NCI-H146 treated with DMSO at 0.1 percent for 48 hours (cell line): Measurements from ENCODE around the gene THSD4.
"Not testable (repeated sequence)": the region's sequence is repeated elsewhere in the genome, so short reads cannot be mapped to it uniquely, and the experiment has no call there.

Experiments used
- DNase-seq: peaks from one replicate; lab custom pipeline; 2025; ENCODE audit not compliant: unreplicated experiment; lab: John Stamatoyannopoulos, UW

Gene THSD4

DNA sequence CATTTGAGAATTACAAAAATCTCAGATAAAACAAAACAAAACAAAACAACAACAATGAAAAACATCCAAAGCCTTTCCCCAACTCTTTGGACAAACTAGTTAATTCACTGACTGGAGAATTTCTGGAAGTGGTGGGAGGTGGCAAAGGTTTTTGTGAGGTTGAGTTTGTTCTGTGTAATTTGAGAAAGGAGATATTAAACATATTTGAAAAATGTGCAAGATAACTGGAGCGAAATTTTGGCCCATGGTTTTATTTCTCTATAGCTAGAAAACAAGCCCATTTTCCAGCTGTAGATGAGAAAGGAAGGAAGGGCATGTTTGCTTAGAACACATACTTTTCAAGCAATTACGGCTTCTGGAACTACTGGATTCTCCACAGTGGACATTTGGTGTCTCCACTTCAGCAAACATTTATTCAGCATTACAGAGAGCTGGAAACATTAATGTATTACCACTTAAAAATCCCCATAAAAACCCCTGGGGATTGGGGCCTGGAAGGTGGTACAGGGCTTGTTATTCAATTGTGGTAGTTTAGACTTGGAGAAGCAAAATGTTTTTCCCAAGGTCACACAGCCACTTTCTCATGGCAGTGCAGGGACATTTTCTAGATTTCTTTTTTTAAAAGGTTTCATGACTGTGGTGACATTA is 135.8 kb downstream of the THSD4 start:
- DNase-seq = no peak

DNA sequence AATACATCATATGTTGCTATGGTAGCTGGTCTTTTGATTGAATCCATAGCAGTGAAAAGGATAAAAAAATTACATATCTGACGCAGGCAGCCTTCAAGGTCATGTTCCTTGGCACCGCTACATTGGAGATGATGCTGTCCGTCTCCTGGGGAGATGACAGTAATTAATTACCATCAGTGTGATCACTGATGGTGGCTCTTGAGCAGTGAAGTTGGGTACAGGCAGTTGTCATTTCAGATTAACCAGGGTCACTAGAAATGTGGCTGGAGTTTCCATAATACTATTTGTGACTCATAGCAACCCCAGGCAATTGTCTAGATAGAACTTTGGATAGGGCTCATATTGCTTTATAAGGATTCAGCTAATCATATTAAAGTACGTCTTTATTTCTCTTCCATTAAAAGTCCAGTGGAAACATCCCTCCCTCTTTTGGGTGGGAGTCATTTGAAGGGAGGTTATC is 136.3 kb downstream of the THSD4 start:
- DNase-seq = no peak

DNA sequence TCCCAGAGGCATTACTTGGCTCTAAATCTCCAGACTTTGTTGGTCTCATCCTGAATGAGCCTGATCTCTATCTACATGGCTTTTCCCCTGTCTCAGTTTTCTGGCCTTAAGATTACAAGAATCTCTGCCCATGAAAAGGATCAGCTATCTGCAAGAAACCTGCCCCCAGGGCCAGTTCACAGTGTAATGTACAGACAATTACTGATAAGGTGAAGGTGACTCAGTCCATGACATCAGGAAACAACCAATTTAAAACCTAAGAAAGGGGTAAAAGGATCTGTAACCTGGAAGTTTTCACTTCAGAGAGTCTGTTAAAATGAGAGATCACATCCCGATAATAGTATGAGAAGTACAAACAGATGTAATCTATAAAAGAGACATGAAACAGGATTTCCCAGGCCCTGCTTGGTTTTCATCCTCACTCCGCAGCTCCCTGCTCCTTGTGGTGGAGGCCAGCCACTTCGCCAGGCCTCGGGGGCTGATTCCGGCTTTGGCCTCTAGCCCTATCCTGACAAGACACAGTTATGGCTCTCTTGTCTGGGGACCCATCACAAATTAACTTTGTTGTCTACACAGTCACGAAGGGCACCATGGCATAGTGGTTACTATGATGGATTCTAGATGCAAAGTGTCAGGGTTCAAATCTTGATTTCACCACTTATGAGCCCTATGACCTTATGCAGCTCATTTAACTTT is 136.9 kb downstream of the THSD4 start:
- no peak for DNase-seq

DNA sequence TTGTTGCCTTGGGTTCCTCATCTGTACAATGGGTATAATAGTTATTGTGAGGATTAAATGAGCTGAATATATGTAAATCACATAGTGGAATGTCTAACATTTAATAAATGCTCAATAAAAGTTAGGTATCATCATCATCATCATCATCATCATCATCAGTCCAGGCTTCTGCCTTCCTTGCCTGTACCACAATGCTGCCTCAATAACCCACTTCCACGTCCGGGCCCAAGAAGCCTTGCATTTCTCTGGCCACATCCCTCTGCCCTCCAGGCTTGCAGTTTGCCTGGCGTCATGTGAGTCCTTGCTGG is 137.4 kb downstream of the THSD4 start:
- no peak for DNase-seq

DNA sequence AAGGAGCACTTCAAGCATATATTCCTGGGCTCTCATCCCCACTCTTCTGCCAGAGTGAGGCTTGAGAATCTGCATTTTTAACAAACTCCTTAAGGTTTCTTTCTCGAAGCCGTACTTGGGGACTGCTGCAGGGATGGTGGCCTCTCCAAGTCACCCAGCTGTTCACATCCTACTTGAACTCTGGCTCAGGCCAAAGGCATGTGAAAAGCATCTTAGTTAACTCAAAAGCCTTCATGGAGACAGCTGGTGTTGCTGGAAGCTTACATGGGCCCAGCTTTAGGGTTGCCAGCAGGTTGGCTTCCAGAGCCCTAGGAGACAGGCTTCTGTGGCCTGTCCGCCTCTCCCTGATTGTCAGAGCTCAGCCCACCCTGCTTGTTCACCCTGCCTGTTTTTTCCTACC is 139.2 kb downstream of the THSD4 start:
- DNase-seq = no peak

DNA sequence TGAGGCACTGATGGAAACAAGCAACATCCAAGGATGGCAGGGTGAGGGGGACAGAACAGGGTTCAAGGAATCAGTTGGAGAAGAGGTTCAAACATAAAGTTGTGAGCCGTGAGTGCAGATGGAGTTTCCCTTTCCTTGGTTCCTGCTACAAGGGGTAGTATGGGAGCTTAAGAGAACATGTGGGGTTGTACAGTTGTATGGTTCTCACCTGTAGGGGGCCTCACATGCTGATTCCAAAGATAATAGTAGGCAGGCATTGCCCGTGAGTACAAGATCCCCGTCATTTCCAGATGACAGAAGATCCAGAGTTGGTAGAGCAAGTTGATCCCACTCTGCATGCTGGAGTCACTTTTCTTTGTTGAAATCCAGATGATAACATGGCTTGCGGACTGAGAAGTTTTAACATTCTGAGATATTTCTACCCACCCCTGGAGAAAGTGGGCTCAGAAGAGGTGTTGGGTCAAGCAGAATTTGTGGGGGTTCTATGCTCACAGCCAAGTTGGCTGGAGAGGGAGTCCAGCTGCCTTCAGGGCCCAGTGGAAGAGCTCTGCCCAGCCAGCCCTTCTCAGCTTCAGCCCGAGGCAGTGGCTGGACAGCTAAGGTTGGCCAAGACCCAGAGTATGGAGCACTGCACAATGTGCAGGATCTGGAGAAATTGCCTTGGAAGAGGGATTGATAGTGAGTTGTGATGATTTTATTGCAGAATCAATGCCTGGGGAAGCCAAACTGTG is 141.8 kb downstream of the THSD4 start:
- DNase-seq = no peak

DNA sequence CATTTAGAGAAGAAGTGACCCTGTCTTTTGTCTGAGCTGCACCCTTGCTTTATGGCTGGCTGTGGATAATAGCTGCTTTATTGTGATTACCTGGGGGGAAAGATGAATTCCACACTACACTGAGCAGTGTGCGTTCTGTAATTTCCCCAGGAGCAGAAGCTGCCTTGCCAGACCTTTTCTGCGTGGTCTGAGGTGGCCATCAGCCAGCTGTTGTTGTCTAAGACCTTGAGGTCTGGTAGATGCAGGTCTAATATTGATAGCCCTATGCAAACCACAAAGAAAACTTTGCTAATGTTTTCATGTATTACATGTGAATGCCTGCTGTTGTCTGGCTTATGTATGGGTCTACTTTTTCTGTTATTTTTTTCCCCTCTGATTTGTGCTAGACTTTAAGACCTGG is 144.6 kb downstream of the THSD4 start:
- DNase-seq = peak; percentile 14

DNA sequence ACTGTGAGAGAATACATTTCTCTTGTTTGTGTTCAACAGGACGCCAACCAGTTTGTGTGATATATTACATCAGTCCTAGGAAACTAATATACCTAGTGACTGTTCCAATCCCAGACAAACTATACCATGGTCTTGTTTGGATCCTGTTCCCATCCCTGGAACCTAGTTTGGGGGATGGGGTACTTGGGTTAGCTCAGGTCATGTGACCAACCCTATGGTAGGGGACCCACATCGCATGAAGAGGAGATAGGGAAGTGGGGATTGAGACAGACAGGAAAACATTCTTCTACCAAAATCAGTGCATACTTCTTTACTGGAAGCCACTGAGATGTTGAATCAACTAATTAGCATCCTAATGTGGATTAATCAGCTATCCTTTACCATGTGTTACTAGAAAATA is 146.1 kb downstream of the THSD4 start:
- DNase-seq = no peak

DNA sequence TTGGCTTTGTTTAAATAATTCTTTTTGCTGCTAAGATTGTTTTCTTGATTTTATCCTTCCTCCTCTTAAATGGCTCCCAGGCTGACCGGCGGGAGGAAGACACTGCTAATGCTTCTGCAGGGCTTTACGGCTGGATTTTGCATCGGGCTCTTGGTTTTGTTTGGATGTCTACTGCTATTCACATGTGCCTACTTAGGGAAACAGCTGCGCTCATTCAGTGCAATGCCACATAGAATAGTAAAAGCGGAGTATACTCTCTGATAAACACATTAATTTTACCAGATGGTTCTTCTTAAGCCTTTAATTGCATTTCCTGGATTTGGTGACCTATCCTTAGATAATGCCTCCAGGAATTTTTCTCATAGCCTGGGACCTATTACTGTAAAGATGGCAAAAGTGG is 146.6 kb downstream of the THSD4 start:
- DNase-seq = no peak

DNA sequence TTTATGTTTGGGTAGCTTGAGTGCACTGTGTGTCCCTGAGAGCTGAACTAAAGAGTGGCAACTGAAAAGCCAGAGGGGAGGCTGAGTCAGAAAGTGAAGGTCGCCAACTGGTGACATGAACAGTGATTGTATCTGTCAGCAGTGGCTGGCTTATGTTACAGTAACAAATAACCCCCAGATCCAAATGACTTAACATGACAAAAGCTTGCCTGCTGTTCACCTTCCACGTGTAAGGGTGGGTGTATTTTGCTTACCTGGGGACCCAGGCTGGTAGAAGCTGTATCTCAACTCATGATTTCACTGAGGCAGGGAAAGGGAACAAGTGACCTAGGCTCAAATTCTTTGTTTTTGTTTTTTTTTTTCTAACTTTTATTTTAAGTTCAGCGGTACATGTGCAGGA is 147.3 kb downstream of the THSD4 start:
- DNase-seq = no peak

DNA sequence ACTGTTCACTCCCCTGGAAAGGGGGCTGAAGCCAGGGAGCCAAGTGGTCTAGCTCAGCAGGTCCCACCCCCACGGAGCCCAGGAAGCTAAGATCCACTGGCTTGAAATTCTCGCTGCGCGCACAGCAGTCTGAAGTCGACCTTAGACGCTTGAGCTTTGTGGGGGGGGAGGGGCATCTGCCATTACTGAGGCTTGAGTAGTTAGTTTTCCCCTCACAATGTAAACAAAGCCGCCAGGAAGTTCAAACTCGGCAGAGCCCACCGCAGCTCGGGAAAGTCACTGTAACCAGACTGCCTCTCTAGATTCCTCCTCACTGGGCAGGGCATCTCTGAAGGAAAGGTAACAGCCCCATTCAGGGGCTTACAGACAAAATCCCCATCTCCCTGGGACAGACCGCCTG is 150.3 kb downstream of the THSD4 start:
- DNase-seq = not testable (repeated sequence)

DNA sequence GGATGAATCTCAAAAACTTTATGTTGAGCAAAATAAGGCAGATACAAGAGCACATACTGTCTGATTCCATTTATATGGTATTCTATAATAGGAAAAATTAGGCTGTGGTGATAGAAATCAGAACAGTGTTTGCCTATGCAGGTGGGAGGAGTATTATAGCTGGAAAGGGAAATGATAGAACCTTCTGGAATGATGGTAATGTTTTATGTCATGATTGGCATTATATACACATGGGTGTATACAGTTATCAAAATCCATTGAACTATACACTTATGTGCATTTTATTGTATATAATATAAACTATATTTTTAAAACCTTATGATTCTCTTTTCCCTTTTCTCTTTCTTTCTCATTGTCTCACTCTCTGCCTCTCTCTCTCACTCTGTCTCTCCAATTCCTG is 156.1 kb downstream of the THSD4 start:
- no peak for DNase-seq

DNA sequence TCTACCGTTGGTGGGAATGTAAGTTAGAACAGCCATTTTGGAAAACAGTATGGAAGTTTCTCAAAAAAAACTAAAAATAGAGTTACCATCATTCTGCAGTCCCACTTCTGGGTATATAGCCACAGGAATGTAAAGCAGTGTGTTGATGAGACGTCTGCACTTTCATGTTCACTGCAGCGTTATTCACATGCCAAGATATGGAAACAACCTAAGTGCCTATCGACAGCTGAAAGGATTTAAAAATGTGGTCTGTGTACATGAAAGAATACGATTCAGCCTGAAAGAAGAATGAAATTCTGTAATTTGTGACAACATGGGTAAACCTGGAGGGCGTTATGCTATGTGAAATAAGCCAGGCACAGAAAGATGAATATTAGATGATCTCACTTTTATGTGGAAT is 157.7 kb downstream of the THSD4 start:
- DNase-seq = no peak

DNA sequence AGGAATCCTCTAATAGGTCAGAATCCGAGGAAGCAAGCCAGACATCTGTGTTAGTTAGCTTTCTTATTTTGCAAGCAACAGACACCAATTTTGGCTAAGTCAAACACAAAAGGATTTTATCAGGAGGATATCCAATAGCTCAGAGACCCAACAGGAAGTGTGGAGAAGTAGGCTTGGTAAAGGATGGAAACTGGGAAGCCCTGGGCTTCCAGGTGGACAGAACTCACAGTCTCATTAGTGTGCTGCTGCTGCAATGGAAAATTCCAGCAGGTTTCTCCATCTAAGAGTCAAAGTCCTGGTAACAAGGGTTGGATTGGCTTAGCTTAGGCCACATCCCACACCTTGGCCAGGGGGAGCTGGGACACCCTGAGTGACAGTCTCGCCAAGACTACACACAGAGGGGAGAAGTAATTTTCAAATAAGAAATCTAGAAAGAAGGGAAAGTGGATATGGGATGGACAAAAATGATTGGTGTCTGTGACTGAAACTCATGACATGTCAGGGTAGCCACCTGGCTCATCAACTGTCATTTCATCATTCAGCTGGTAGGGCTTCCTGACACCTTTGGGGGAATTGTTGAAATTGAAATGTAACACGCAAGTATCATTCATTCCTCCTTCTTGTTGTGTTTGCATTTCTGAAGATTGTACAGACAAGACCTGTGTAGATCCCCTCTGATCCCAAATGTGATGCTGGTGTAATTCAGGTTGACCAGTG is 158.6 kb downstream of the THSD4 start:
- no peak for DNase-seq

DNA sequence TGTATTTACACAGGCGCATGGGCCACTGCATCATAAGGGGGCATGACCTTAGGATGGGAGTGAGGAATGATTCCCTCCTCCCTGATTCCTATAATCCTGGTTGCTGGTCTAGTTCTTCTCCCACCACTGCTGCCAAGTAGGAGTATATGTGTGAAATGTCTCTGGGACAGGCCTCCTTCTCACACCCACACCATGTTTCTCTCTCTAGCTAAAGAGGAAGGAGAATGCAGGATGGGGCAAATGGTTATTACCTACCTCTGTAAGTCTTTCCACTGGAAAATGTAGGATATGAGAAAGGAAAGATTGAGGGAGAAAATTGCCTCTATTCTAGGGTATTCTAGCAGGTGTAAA is 159.2 kb downstream of the THSD4 start:
- no peak for DNase-seq

DNA sequence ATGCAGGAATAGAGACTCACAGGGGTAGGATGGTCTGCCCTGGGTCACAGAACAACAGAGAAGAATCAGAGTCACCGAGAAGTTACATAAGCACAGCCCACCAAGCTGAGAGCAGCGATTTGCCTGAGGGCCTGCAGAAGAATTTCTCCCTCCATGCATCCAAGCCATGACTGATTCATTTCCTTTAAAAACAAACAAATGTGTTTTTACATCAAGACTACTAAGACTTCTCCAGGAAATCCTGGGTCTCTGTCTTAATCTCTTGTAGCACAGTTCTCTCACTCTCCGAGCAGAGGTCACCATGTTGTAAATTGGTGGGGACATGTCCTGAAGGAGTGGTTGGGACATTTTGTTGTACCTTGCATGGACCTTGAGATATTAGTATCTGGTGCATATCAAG is 159.8 kb downstream of the THSD4 start:
- DNase-seq = no peak

DNA sequence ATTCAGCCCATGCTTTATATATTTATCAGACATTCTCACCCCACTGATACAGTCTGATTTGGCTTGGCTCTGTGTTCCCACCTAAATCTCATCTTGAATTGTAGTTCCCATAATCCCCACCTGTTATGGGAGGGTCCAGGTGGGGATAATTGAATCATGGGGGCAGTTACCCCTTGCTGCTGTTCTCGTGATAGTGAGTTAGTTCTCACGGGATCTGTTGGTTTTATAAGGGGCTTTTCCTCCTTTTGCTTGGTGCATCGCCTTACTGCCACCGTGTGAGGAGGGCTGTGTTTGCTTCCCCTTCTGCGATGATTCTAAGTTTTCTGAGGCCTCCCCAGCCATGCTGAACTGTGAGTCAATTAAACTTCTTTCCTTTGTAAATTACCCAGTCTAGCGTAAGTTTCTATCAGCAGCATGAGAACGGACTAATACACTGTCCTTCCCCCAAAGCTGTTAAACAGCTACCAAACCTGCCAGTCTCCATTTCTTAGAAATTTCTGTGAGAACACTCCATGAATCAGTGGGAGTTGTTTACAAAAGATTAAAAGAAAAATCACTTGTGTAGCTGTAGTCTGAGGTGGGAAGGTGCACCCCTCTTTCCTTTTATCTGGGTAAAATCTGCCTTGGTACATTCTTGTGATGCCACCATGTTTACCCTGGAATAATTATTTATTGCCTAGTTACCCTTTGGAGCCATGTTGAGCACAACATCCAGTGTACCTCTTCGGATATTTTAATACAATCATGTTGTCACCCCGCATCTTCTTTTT is 160.5 kb downstream of the THSD4 start:
- no peak for DNase-seq

DNA sequence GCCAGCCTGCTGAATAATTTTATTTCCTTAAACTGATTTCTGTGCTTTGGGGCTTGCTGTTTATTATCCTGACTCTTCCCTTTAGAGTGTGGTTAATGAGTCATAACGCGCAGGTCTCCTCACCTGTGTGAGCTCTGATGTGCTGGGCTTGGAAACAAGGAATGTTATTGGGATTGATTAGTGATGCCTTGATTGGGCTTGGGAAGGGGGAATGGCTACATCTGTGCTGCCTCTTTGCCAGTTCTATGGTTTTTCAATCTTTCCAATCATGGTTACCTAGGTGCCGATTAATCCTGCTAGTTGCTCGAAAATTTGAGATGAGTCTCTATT is 161.0 kb downstream of the THSD4 start:
- no peak for DNase-seq

DNA sequence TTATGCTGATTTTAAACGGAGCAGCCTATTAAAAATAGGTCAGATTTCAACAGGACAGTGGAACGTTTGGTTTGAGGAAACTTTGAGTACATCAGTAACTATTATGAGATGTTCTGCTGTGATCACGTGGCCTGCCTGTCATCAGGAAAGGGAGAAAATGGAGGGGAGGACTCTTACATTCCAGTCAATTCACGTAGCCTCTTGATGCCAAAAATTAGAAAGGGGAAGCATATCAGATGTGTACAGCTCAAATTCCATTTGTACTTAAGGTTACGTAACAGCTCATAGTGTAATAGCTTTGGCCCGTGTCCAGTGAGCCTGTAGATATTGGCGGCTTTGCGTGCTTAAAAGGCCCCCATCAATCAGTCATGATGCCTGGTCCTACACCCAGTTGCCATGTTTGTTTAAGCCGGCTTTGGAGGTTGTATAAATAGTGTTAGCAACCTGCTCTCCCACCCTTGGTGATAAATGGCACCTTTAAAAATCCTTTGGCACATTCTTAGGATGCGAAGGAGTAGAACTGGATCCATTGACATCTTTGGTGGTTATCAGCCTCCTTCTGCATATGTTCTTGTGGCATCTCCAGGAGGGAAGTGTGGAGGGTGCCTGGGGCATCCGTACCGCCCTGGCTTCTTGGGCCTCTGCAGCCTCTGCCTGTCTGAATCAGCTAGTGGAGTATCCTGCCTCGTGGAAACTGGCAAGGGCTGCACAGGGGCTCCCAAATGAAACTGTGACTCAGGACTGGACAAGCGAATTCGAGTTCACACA is 163.9 kb downstream of the THSD4 start:
- peak; percentile 48 for DNase-seq

DNA sequence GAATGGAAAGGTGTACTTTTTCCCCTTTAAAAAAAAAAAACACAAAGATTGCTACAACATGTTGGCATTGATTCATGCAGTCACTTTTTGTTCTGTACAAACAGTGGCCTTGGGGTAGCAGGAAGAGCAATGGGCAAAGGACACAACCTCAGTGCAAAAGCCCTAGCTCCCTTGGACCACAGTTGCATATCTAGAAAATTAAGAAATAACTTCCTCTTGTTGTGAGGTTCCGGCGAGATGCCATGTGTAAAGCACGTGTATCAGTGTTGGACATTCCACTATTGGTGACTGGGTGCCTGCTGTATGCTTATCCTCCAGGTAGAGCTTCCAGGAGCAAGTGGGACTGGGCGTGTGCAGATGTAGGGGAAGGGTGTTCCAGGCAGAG is 164.5 kb downstream of the THSD4 start:
- DNase-seq = no peak

DNA sequence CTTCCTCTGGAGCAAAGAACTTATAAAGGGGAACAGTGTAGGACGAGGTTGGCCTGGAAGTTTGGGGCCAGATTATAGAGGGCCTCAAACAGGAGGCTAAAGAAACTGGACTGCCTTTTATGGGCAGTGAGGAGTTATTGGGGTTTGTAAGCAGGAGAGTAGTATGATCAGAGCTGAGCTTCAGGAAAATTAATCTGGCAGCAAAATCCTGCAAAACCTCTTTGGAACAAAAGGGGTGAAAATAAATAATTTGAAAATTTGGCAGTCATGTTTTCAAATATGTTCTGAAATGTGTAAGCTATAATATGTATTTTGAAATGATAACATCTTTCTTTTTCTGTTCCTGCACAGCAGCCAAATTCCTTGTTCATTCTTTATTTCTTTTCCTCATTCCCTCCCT is 164.9 kb downstream of the THSD4 start:
- no peak for DNase-seq
